HG03460 (cell line): ENCODE data around the gene NUP50.

Experiments
- ATAC-seq: cut with Tn5 transposase; IDR thresholded peaks from one replicate; pipeline ENCODE4 v1.9.1; 2021; ENCODE audit not compliant: unreplicated experiment

Gene NUP50

GRCh38 chr22:45208696-45208992 lies 44.9 kb downstream of the NUP50 start:
- ATAC-seq = no peak

- ATAC-seq = no peak
Measured at GRCh38 chr22:45208993-45209838, 45.5 kb downstream of the NUP50 start.

- no peak for ATAC-seq
Measured at GRCh38 chr22:45210174-45210573, 46.4 kb downstream of the NUP50 start.

GRCh38 chr22:45210577-45210976 lies 46.9 kb downstream of the NUP50 start:
- ATAC-seq = no peak

- ATAC-seq = no peak
Measured at GRCh38 chr22:45210991-45211390, 47.3 kb downstream of the NUP50 start.

GRCh38 chr22:45211435-45211834 lies 47.7 kb downstream of the NUP50 start:
- no peak for ATAC-seq

GRCh38 chr22:45211848-45212247 lies 48.1 kb downstream of the NUP50 start:
- ATAC-seq = no peak

- ATAC-seq = no peak
Measured at GRCh38 chr22:45212306-45212709, 48.6 kb downstream of the NUP50 start.

GRCh38 chr22:45212992-45213751 lies 49.4 kb downstream of the NUP50 start:
- ATAC-seq = no peak

- ATAC-seq = no peak
Measured at GRCh38 chr22:45216133-45217003, 52.6 kb downstream of the NUP50 start.

GRCh38 chr22:45217345-45217744 lies 53.6 kb downstream of the NUP50 start:
- no peak for ATAC-seq

- no peak for ATAC-seq
Measured at GRCh38 chr22:45217806-45218205, 54.1 kb downstream of the NUP50 start.

- no peak for ATAC-seq
Measured at GRCh38 chr22:45218976-45219375, 55.3 kb downstream of the NUP50 start.

GRCh38 chr22:45221201-45221600 lies 57.5 kb downstream of the NUP50 start:
- ATAC-seq = no peak

- no peak for ATAC-seq
Measured at GRCh38 chr22:45223304-45224117, 59.8 kb downstream of the NUP50 start.

GRCh38 chr22:45224331-45224730 lies 60.6 kb downstream of the NUP50 start:
- no peak for ATAC-seq

- ATAC-seq = no peak
Measured at GRCh38 chr22:45224988-45225731, 61.4 kb downstream of the NUP50 start.

- no peak for ATAC-seq
Measured at GRCh38 chr22:45225732-45226502, 62.2 kb downstream of the NUP50 start.

GRCh38 chr22:45226503-45227186 lies 62.9 kb downstream of the NUP50 start:
- ATAC-seq = no peak
